Trophoblast cell (in vitro differentiated cells and primary cell): ENCODE data around the gene PTPRN2.

Experiments
- DNase-seq, 2 donors: peaks; one replicate each; pipeline ENCODE4 v3.0.0-alpha.2; 2016
- H2AFZ ChIP-seq: 2 replicates; pipeline ENCODE4 v1.6.1; 2013; ENCODE audit warnings: low read length, moderate library complexity, mild to moderate bottlenecking; ENCODE audit not compliant: insufficient read depth, poor library complexity
- H2AK5ac ChIP-seq: 2 replicates; pipeline ENCODE4 v1.6.1; 2013; ENCODE audit warnings: mild to moderate bottlenecking, low read length
- H2BK120ac ChIP-seq: 2 replicates; pipeline ENCODE4 v1.6.1; 2013; ENCODE audit warnings: low read length, mild to moderate bottlenecking, moderate library complexity; ENCODE audit not compliant: insufficient read depth, poor library complexity
- H2BK12ac ChIP-seq: 2 replicates; pipeline ENCODE4 v1.6.1; 2013; ENCODE audit warnings: mild to moderate bottlenecking, low read length, moderate library complexity
- H2BK5ac ChIP-seq: 2 replicates; pipeline ENCODE4 v1.6.1; 2013; ENCODE audit warnings: low read length, low read depth, moderate library complexity, mild to moderate bottlenecking; ENCODE audit not compliant: poor library complexity
- H3K14ac ChIP-seq: 2 replicates; pipeline ENCODE4 v1.6.1; 2013; ENCODE audit warnings: mild to moderate bottlenecking, low read length
- H3K18ac ChIP-seq: 2 replicates; pipeline ENCODE4 v1.6.1; 2013; ENCODE audit warnings: mild to moderate bottlenecking, low read length
- H3K23ac ChIP-seq: 2 replicates; pipeline ENCODE4 v1.6.1; 2013; ENCODE audit warnings: low read length
- H3K27ac ChIP-seq: 2 replicates; pipeline ENCODE4 v1.5.1; 2013; ENCODE audit warnings: low read depth, mild to moderate bottlenecking, inconsistent platforms, low read length, moderate library complexity
- H3K27me3 ChIP-seq: 2 replicates; pipeline ENCODE4 v1.6.1; 2013; ENCODE audit warnings: inconsistent platforms, mild to moderate bottlenecking, low read length, moderate library complexity; ENCODE audit not compliant: insufficient read depth
- H3K36me3 ChIP-seq, 2 experiments: 1 replicate in 1 of 2; 2 replicates in 1 of 2; pipeline ENCODE4 v1.6.1; 2013; ENCODE audit warnings: low read length in 2 of 2, mild to moderate bottlenecking in 2 of 2, moderate library complexity in 1 of 2; ENCODE audit not compliant: insufficient read depth in 2 of 2, control insufficient read depth in 1 of 2
- H3K4ac ChIP-seq: 2 replicates; pipeline ENCODE4 v1.6.1; 2013; ENCODE audit warnings: low read depth, mild to moderate bottlenecking, low read length, moderate library complexity
- H3K4me1 ChIP-seq, 2 experiments: 1 replicate in 1 of 2; 2 replicates in 1 of 2; pipeline ENCODE4 v1.6.1; 2013; ENCODE audit warnings: low read length in 2 of 2, mild to moderate bottlenecking in 2 of 2, moderate library complexity in 1 of 2; ENCODE audit not compliant: insufficient read depth in 2 of 2, control insufficient read depth in 1 of 2
- H3K4me2 ChIP-seq: 2 replicates; pipeline ENCODE4 v1.6.1; 2013; ENCODE audit warnings: inconsistent platforms, mild to moderate bottlenecking, low read length, moderate library complexity
- H3K4me3 ChIP-seq: 2 replicates; pipeline ENCODE4 v1.5.1; 2013; ENCODE audit warnings: mild to moderate bottlenecking, low read depth, low read length, inconsistent platforms
- H3K79me1 ChIP-seq: one replicate; pipeline ENCODE4 v1.6.1; 2013; ENCODE audit warnings: low read length
- H3K79me2 ChIP-seq: 2 replicates; pipeline ENCODE4 v1.6.1; 2013; ENCODE audit warnings: low read length, mild to moderate bottlenecking; ENCODE audit not compliant: control insufficient read depth, insufficient read depth, poor library complexity
- H3K9ac ChIP-seq: 2 replicates; pipeline ENCODE4 v1.6.1; 2013; ENCODE audit warnings: mild to moderate bottlenecking, low read length
- H3K9me3 ChIP-seq: 2 replicates; pipeline ENCODE4 v1.6.1; 2013; ENCODE audit warnings: low read depth, mild to moderate bottlenecking, control low read depth, inconsistent platforms, low read length; ENCODE audit not compliant: insufficient read depth
- H4K12ac ChIP-seq: 2 replicates; pipeline ENCODE4 v1.6.1; 2013; ENCODE audit warnings: low read depth, mild to moderate bottlenecking, low read length, moderate library complexity
- H4K8ac ChIP-seq: 2 replicates; pipeline ENCODE4 v1.6.1; 2013; ENCODE audit warnings: low read depth, mild to moderate bottlenecking, low read length, moderate library complexity
- H4K91ac ChIP-seq: one replicate; pipeline ENCODE4 v1.6.1; 2013; ENCODE audit warnings: low read depth, mild to moderate bottlenecking, low read length, moderate library complexity
- WGBS: extraction: QIAGEN DNeasy Blood & Tissue Kit; methylation state at CpG from one replicate; pipeline ENCODE4 v1.1.7; 2013; ENCODE audit warnings: missing lambda C conversion rate; ENCODE audit not compliant: insufficient read length, insufficient coverage; ENCODE audit errors: extremely low coverage; 5-methylcytosine and 5-hydroxymethylcytosine counted together

Gene PTPRN2

DNA sequence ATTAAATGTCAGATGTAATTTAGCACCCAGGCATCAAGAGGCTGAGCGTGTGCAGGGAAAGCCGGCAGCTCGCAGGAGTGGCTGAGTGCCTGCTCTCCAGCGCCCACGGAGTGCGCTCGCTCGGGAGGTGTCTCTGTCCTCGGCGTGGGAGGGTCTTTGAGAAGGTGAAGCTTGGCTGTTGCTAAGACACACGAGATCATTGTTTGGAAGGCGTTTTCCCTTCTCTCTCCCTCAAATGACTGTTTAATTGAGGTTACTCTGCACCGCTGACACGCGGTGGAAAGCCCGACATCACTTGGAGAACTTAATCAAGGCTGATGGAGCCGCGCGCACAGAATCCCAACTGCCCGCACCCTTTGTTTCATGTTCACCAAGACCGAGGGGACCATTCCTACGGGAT, 836.2 kb downstream of the PTPRN2 start:
- Histone ChIP-seq H3K79me1 (no peaks in the 10 kb centered on the region), H3K23ac (no peak overlapping the region)
- WGBS, result no CpG with 5 or more reads among the region's 22 CpGs

DNA sequence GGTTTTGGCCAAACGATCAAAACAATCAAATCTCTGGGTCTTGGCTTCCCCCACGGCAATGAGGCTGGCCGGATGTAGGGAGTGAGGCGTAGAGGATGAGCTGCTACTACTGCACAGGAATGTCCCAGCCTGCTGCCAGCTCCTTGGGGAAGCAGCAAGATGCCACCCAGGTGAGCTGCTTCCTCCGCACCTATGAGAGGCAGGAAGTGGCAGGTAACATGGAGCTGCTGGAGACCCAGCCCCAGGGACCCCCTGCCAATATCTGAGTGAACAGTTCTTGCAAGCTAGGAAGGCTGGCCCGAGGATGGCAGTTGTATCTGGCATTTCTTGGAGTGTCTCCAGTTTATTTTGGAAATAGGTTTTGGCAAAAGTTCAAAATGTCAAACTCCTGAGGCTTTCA, 837.3 kb downstream of the PTPRN2 start:
- peaks cover 2% of the 10 kb centered on the region for H3K9me3 ChIP-seq
- H2AFZ ChIP-seq, result no peak overlapping the region
- H4K12ac ChIP-seq, result no peak overlapping the region
- no peak overlapping the region for H4K8ac ChIP-seq
- no peak overlapping the region for H3K18ac ChIP-seq
- no peak overlapping the region for H2AK5ac ChIP-seq
- H3K4ac ChIP-seq, result no peak overlapping the region
- no peaks in the 10 kb centered on the region for H3K79me1 ChIP-seq
- no peak overlapping the region for H3K27ac ChIP-seq
- no peak overlapping the region for H3K4me2 ChIP-seq
- no peaks in the 10 kb centered on the region for H3K4me1 ChIP-seq
- H4K91ac ChIP-seq, result no peak overlapping the region
- H2BK120ac ChIP-seq, result no peak overlapping the region
- no peak overlapping the region for H3K14ac ChIP-seq
- H2BK5ac ChIP-seq, result no peak overlapping the region
- H3K4me3 ChIP-seq, result no peak overlapping the region
- H3K79me2 ChIP-seq, result no peaks in the 10 kb centered on the region
- no peaks in the 10 kb centered on the region for H3K27me3 ChIP-seq
- WGBS, result no CpG with 5 or more reads among the region's 6 CpGs
- H3K9ac ChIP-seq, result no peak overlapping the region
- no peaks in the 10 kb centered on the region for H3K36me3 ChIP-seq
- no peak overlapping the region for H3K23ac ChIP-seq
- H2BK12ac ChIP-seq, result no peak overlapping the region
- DNase-seq, result no peak

More for the DNA sequence above, 836.2 kb downstream of the PTPRN2 start:
- Histone ChIP-seq H4K12ac (no peak overlapping the region), H3K4me1 (no peaks in the 10 kb centered on the region), H3K9me3 (no peaks in the 10 kb centered on the region), H3K79me2 (no peaks in the 10 kb centered on the region), H3K14ac (no peak overlapping the region), H3K4me3 (no peak overlapping the region), H3K4ac (no peak overlapping the region), H2AK5ac (no peak overlapping the region), H4K91ac (no peak overlapping the region), H2BK120ac (no peak overlapping the region), H2BK5ac (no peak overlapping the region), H3K27ac (no peak overlapping the region), H3K4me2 (no peak overlapping the region), H4K8ac (no peak overlapping the region), H3K36me3 (no peaks in the 10 kb centered on the region), H3K27me3 (no peaks in the 10 kb centered on the region), H2AFZ (no peak overlapping the region), H3K18ac (no peak overlapping the region), H2BK12ac (no peak overlapping the region), H3K9ac (no peak overlapping the region)
- DNase-seq, result no peak

DNA sequence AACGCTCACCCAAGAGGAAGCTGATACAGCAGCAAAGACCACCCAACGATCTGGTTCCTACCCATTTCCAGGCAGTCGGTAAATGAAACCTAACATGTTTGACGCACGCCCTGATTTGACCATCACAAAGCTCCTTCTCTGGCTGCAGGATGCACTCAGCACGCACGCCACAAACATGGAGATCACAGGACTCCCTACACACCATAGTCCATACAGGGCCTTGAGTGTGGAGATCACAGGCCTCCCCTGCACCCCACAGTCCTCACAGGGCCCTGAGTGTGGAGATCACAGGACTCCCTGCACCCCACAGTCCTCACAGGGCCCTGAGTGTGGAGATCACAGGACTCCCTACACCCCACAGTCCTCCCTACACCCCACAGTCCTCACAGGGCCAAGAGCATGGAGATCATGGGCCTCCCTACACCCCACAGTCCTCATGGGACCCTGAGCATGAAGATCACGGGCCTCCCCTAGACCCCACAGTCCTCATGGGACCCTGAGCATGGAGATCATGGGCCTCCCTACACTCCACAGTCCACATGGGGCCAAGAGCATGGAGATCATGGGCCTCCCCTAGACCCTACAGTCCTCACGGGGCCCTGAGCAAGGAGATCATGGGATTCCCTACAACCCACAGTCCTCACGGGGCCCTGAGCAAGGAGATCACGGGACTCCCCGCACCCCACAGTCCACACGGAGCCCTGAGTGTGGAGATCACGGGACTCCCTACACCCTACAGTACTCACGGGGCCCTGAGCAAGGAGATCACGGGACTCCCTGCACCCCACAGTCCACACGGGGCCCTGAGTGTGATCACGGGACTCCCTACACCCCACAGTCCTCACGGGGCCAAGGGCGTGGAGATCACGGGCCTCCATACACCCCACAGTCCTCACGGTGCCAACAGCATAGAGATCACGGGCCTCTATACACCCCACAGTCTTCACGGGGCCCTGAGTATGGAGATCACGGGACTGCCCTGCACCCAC, 841.6 kb downstream of the PTPRN2 start:
- Histone ChIP-seq H3K18ac (no peak overlapping the region), H3K4ac (no peak overlapping the region), H3K27me3 (no peaks in the 10 kb centered on the region), H2BK12ac (no peak overlapping the region), H3K9ac (no peak overlapping the region), H3K4me3 (no peak overlapping the region), H2BK5ac (no peak overlapping the region), H4K8ac (no peak overlapping the region), H3K4me1 (no peaks in the 10 kb centered on the region), H2BK120ac (no peak overlapping the region), H2AFZ (no peak overlapping the region), H3K36me3 (no peaks in the 10 kb centered on the region), H4K12ac (no peak overlapping the region), H3K27ac (no peak overlapping the region), H3K79me2 (no peaks in the 10 kb centered on the region), H3K4me2 (no peak overlapping the region), H3K79me1 (no peaks in the 10 kb centered on the region), H3K9me3 (peaks cover 2% of the 10 kb centered on the region), H4K91ac (no peak overlapping the region), H2AK5ac (no peak overlapping the region), H3K14ac (no peak overlapping the region), H3K23ac (no peak overlapping the region)
- no CpG with 5 or more reads among the region's 25 CpGs for WGBS
- no peak for DNase-seq

DNA sequence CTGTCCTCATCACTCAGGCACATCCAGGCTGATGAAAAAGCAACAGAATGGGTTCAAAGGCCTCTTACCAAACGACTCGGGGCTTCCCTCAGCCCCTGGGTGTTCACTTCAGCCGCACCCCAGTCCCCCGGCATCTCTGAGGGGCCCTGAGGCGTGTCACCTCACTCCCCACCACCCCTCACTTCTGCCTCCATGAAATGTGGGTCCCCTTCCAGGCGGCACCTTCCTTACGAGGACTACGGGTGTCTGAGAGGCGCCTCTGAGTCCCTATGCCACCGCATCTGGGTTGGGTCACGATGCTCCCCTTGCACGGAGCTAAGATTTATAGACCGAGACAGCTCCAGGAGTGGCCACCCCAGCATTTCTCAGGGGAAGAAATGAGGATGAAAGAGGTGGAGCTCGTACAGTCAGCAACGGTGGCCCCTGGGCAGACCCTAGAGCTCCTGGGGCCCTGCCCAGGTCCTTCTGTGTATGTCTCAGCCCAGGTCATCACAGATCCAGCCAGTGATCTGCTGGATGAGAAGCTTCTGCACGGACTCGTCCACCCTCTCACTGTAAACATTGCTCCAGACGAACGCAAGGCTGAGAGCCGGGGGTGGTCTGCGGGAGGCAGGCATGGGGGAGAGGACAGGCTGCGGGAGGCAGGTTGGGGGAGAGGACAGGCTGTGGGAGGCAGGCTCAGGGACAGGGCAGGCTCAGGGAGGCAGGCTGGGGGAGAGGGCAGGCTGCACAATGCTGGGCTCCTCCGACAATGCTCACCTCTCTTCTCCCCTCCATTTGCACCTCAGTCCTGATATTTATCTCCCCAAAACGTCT, 842.6 kb downstream of the PTPRN2 start:
- peaks cover 2% of the 10 kb centered on the region for H3K9me3 ChIP-seq
- H3K14ac ChIP-seq, result no peak overlapping the region
- no peak overlapping the region for H3K4ac ChIP-seq
- H3K4me1 ChIP-seq, result no peaks in the 10 kb centered on the region
- no peak overlapping the region for H3K18ac ChIP-seq
- H3K79me1 ChIP-seq, result no peaks in the 10 kb centered on the region
- H3K9ac ChIP-seq, result no peak overlapping the region
- H3K27ac ChIP-seq, result no peak overlapping the region
- WGBS, result no CpG with 5 or more reads among the region's 24 CpGs
- no peak overlapping the region for H4K91ac ChIP-seq
- H2BK5ac ChIP-seq, result no peak overlapping the region
- H3K79me2 ChIP-seq, result no peaks in the 10 kb centered on the region
- no peak overlapping the region for H2BK120ac ChIP-seq
- no peaks in the 10 kb centered on the region for H3K36me3 ChIP-seq
- H2BK12ac ChIP-seq, result no peak overlapping the region
- H2AFZ ChIP-seq, result no peak overlapping the region
- no peak overlapping the region for H3K4me2 ChIP-seq
- H3K23ac ChIP-seq, result no peak overlapping the region
- no peak overlapping the region for H2AK5ac ChIP-seq
- no peak overlapping the region for H4K8ac ChIP-seq
- no peak overlapping the region for H4K12ac ChIP-seq
- H3K27me3 ChIP-seq, result no peaks in the 10 kb centered on the region
- no peak overlapping the region for H3K4me3 ChIP-seq
- no peak for DNase-seq
